GM12878 (cell line): ENCODE measurements around the gene FLYWCH2.

Experiments used
- CHD2 ChIP-seq: IDR thresholded peaks from 2 replicates; pipeline ENCODE4 v1.6.1; 2011; ENCODE audit warnings: low read depth, low read length, improper control_type of control experiment, borderline replicate concordance
- TAF1 ChIP-seq: IDR thresholded peaks from 2 replicates; pipeline ENCODE4 v1.6.1; 2011; ENCODE audit warnings: mild to moderate bottlenecking, low read depth, low read length, borderline replicate concordance
- TCF7 ChIP-seq: IDR thresholded peaks from 2 replicates; pipeline ENCODE4 v1.6.1; 2014; ENCODE audit warnings: antibody characterized with exemption, borderline replicate concordance
- TF ChIP-seq, protein P1 (sequence below): IDR thresholded peaks from 2 replicates; pipeline ENCODE4 v1.6.1; 2012; ENCODE audit warnings: mild to moderate bottlenecking, low read depth, low read length
- TF ChIP-seq, protein P2 (sequence below): IDR thresholded peaks from 2 replicates; pipeline ENCODE4 v1.6.1; 2011; ENCODE audit warnings: borderline replicate concordance, low read depth, mild to moderate bottlenecking, moderate library complexity, low read length; ENCODE audit not compliant: insufficient read depth, poor library complexity, severe bottlenecking

DNA sequence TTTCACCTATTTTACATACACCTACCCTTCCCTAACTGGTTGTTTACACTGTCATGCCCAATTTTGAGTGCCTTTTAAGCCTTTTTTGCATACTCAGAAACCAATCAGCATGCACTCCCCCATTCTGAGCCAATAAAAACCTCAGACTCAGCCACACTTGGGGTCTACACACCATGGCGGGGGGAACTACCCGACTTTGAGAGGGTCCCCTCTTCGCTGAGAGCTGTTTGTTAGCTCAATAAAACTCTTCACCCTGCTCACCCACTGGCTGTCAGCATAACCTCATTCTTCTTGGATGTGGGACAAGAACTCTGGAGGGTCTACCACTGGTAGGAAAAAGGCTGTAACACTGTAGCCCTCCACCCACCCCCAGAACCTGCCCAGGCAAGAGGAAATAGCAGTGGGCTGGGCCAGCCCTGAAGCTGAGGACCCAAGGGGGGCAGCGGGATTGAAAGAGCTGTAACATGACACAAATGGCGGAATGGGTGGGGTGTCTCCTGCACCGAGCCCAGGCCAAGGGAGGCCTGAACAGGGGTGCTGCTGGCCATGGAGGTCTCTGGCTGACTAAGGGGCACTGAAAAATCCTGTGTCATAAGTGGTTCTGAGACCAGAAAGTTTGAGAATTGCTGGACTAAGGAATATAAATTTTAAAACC is 3.0 kb upstream of the FLYWCH2 start:
- no peak for TF ChIP-seq TAF1
- TF ChIP-seq, protein P1, sequence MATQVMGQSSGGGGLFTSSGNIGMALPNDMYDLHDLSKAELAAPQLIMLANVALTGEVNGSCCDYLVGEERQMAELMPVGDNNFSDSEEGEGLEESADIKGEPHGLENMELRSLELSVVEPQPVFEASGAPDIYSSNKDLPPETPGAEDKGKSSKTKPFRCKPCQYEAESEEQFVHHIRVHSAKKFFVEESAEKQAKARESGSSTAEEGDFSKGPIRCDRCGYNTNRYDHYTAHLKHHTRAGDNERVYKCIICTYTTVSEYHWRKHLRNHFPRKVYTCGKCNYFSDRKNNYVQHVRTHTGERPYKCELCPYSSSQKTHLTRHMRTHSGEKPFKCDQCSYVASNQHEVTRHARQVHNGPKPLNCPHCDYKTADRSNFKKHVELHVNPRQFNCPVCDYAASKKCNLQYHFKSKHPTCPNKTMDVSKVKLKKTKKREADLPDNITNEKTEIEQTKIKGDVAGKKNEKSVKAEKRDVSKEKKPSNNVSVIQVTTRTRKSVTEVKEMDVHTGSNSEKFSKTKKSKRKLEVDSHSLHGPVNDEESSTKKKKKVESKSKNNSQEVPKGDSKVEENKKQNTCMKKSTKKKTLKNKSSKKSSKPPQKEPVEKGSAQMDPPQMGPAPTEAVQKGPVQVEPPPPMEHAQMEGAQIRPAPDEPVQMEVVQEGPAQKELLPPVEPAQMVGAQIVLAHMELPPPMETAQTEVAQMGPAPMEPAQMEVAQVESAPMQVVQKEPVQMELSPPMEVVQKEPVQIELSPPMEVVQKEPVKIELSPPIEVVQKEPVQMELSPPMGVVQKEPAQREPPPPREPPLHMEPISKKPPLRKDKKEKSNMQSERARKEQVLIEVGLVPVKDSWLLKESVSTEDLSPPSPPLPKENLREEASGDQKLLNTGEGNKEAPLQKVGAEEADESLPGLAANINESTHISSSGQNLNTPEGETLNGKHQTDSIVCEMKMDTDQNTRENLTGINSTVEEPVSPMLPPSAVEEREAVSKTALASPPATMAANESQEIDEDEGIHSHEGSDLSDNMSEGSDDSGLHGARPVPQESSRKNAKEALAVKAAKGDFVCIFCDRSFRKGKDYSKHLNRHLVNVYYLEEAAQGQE = no peak
- no peak for TF ChIP-seq CHD2
- TF ChIP-seq, protein P2, sequence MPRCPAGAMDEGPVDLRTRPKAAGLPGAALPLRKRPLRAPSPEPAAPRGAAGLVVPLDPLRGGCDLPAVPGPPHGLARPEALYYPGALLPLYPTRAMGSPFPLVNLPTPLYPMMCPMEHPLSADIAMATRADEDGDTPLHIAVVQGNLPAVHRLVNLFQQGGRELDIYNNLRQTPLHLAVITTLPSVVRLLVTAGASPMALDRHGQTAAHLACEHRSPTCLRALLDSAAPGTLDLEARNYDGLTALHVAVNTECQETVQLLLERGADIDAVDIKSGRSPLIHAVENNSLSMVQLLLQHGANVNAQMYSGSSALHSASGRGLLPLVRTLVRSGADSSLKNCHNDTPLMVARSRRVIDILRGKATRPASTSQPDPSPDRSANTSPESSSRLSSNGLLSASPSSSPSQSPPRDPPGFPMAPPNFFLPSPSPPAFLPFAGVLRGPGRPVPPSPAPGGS = no peak
- TF ChIP-seq TCF7 = no peak
